GM21381 (cell line): ENCODE measurements around the gene ASTL.

Experiments
- ATAC-seq: cut with Tn5 transposase; IDR thresholded peaks from one replicate; pipeline ENCODE4 v1.9.1; 2021; ENCODE audit warnings: mild to moderate bottlenecking, moderate library complexity; ENCODE audit not compliant: unreplicated experiment

The ASTL gene

GRCh38 chr2:96159084-96159830, 21.0 kb upstream of the ASTL start:
- no peak for ATAC-seq

DNA sequence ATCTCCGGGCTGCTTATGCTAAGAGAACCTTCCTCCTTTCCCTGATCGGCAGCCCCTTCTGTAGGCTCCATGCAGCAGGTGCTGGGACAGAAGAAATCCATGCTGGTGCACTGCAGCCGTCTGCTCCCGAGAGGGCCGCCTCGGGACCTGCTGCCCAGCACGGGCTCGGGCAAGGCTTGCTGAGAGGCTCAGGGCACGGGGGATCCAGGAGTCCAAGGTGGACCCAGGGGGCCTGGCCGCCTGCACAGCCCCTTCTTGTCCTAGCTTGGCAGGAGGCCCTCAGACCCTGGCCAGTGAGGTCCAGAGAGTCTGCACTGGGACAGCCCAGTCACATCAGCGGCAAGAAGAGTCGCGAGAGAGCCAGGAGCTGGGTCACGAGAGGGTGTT, 20.2 kb upstream of the ASTL start:
- no peak for ATAC-seq

DNA sequence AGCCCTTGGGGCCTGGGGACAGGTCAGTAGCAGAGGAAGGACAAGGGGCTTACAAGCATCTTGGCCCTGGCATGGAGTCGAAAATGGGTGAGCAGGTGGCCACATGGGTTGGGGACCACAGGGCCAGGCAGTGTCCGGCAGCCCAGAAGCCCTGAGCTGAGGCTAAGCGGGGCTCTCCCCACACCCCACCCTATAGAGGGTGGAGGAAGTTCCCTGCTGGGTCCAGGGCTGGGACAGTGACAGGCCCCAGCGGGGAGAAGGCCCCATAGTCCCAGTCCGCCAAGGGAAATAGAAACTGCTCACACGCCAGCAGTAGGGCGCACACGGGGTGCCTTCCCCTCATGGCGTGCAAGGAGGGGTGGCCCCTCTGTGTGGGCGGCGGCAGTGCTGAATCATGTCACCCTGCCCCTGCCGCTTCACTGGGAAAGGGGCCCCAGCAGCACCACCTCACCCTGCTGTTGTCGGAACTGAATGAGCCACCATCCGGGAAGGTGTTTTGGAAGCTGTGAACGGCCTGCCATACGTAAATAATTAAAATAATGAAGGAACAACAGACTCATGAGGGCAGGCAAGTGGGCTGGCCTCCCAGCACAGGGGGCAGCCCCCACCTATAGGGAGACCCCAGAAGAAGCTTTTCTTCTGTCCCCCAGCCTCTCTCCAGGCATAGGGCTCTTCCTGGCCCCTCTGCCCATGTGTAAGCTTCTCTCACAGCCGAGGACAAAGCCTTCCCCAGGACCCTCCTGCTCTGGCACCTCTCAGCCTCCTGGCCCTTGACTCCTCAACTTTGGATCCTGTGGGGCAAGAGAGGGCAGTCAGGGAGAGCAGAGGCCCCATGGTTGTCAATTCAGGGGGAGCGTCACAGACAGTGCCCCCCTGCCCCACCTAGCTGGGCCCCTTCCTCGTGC, 19.6 kb upstream of the ASTL start:
- peak; percentile 54 for ATAC-seq

- peak; percentile 35 for ATAC-seq
These were observed 18.8 kb upstream of the ASTL start for GRCh38 chr2:96156926-96157648.

GRCh38 chr2:96156011-96156820, 17.9 kb upstream of the ASTL start:
- ATAC-seq = no peak

DNA sequence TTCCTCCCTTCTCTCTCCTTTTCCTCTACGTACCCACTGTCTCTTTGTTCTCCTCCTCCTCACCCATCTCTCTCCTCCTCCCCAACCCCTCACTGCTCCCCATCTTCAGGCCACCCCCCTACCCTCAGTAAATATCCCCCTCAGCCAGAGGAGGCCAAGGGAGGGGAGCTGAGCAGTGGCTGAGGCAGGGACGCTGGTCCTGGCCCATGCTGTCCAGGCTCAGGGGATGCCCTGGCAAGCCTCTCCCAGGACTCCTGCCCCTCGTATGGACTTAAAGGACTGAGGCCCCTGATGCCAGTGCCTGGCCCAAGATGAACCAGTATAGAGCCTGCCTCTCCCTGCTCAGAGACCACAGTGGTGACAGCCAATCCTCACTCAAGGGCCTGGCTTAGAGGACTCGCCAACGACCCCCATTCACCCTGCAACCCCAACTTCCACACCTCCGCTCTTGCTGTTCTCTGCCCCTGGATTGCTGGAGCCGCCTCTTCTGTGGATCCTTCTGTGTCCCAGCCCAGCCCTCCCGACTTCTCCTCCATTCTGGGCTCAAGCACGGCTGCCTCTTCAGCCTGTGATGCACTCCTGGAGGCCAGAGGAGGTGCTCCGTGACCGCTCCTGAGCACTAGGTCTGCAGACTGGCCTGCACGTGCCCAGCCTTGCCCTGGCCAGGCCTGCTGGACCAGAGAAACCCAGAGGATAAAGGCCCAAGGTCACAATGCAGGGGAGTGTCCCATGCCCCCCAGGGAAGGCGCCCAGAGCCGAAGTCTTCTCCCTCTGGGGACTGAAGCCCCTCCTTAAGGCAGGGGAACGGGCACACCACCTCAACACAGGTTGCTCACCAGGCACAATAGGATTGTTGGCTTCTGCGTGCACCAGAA, 16.4 kb upstream of the ASTL start:
- no peak for ATAC-seq

DNA sequence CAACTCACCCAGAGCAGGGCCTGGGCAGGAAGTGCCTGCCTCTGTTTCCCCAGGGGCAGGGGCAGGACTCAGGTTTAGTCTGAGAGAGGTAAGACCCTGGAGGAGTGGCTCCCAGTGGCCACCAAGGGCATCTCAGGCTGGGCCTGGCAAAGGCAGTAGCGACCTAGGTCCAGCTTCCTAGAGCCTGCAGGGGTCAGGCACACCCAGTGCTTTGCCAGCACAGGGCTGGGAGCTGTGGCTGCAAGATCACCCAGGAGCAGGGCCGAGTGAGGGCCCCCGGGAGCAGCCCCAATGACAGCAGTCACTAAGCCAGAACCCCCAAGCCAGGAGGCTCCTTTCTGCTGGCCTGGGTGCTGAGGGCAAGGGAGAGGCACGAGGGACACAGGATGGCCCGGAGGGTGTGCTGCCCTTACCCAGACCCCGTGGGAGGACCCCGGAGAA, 15.7 kb upstream of the ASTL start:
- no peak for ATAC-seq

DNA sequence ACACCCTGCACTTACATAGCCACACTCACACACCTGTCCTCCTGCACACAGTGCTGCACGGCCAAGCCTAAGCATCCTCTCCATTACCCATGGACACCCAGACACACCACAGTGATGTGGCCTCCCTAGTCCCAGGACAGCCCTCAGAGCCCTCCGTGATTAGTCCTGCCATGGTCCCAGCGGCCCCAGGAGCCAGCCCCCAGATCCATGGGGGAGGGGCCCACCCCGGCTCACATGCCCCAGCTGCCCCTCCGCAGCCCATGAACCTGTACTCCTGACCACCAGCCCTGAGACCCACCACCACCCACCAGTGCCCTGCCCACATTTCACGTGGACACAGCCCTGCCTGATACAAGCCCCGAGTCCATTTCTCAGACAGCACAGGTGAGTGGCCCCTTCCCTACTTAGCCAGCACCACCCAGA, 15.0 kb upstream of the ASTL start:
- no peak for ATAC-seq

DNA sequence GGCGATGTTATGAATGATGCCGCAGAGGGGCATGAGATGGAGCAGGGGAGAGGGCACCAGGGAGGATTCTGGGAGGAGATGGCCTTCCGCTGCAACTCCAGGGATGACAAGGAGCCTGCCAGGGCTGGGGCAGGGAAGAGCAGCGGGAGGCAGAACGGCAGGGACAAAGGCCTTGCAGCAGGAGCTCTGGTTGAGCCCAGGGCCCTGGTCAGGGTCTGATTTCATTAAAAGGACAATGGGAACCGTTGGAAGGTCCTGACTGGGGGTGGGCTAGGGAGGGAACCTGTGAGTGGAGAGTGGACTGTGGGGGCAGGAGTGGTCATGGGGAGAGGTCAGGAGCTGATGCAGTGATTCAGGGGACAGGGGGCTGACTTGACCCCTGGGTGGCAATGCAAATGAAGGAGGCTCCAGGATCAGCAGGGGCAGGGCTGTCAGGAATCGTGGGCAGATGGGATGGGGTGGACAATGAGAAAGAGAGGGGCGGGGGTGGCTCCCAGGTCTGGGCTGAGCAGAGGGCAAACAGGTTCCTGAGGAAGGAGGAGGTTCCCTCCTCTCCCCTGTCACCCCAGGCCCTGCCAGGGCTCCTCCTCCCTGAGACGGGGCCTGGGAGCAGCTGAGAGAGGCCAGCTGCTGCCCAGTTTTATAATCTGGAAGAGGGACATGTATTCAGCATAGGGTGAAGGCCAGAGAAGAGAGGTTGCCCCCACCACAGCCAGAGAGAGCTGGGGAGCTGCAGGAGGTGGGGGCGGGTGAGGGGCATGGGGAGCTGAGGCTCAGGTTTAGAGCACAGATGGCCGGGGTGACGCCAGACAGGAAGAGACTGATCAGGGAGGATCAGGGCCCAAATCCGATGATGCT, 14.2 kb upstream of the ASTL start:
- ATAC-seq = no peak

DNA sequence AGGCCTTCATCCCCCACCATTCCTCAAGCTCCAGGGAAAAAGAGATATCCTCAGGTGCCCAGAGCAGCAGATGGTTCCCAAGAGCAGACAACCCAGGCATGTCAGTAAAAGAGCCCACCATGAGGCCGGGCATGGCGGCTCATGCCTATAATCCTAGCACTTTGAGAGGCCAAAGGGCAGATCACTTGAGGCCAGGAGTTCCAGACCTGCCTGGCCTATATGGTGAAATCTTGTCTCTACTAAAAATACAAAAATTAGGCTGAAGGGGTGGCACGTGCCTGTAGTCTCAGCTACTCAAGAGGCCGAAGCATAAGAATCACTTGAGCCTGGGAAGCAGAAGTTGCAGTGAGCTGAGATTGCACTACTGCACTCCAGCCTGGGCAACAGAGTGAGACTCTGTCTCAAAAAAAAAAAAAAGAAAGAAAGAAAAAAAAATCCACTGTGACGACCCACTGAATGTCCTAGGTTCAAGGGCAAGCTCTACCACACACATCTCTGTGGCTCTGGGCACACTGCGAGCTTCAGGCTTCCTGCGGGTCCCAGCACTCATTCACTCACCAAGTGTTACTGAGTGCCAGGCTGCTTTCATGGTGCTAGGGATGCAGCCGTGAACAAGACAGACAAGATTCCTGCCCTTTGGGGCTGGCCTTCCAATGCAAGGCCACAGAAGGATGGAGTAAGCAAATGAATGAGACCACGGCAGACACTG, 13.4 kb upstream of the ASTL start:
- ATAC-seq = no peak

- ATAC-seq = no peak
These were observed 12.7 kb upstream of the ASTL start for GRCh38 chr2:96150791-96151594.

DNA sequence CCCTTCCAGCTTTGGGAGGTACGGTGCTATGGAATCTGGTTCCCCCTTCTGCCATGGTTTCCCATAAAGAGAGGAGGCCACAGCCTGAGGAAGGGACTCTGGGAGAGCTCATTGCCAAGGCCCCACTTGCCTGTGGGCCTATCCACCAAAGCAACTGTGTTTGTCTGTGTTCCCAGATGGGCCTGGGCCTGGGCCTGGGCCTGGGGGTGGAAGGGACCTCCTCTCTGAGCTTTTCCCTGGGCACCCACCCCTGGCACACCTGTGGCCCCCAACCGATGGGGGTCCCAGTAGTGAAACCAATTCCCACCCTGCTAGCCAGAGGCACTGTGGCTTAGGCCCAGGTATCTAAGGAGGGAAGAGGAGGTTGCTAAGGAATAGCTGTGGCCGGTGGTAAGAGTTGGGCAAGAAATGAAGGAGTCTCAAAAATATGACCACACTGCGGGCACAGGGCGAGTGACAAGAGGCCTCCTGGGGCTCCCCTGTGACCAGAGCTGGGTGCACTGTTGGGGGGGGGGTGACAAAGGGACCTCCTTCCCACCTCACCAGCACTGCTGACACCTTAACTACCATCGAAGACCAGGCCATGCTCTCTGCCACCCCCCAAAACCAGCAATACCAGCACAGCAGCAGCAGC, 11.8 kb upstream of the ASTL start:
- ATAC-seq = no peak

GRCh38 chr2:96148410-96149217, 10.3 kb upstream of the ASTL start:
- ATAC-seq = peak; percentile 31

DNA sequence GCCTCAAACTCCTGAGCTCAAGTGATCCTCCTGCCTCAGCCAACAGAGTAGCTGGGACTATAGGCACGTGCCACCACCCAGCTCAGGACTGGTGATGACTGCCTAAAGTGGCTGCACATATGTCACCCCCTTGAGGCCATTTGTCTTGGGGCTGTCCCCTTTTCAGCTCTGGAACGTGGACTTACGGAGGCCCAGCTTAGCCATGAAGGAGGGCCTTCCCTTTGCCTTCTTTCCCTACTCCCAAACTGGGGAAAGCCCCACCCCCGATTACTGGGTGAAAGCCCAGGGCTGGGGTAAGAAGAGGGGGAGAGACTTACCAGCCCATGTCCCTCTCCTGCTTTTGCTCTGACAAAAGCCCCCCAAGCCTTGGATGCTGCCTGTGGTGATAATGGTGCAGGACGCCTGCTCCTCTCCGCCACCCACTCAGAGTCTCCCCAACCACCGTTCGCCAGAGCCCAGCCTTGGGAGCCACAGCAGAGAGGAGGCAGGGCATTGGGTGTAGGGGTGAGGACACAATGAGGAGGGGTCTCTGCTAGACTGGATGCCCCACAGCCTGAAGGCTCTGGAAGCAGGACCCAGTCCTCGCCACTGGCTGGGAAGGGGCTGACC, 9.4 kb upstream of the ASTL start:
- ATAC-seq = no peak

DNA sequence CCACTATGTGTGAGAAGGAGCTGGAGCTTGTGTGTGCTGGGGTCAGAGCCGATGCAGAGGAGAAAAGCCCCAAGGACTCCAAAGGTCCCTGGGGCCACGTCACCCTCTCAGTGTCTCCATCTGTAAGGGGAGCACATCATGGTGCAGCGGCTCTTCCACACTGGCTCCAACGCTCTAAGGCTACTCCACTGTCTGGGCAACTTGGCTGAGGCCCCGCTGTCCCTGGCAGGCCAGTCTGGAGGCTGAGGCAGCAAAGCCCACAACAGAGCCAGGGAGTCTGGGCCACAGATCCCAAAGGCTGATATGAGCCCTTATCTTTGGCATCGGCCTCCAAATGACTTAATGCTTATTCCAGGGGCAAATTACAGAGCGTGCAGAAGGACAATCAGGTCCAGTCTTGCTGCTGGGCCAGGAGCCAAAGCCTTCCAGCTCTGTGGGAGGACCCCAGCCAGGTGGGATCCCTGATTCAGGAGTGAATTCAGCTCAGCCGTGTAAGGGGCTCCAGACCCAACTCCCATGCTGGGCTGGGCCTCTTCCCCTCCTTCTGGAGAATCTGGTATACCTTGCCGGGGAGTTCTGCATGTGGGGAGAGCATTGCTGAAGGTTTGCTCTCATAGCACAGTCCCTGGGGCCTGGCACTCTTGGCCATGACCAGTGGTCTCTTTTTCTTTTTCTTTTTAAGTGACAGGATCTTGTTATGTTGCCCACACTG, 8.7 kb upstream of the ASTL start:
- ATAC-seq = no peak
